Measurements from ENCODE around the gene THAP11.

Gene THAP11

DNA sequence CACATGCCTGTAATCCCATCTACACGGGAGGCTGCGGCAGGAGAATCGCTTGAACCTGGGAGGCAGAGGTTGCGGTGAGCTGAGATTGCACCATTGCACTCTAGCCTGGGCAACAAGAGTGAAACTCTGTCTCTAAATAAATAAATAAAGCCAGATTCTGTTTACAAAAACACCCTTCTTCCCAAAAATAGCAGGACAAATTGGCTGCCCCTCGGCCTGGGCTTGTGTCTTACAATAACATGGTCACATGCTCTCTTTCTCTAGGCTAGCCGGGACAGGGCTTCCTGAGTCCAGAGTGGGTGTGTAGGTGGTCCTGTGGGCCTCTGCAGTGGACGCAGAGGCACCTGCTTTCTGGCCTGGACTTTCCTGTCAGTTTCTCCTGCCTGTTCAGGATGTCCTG is 27.5 kb downstream of the THAP11 start:
- H3F3A ChIP-seq (ENCODE audit: low read depth) = no peaks in the 10 kb centered on the region
- no peaks in the 10 kb centered on the region for H3K9me2 ChIP-seq (replicated peaks; ENCODE audit: low read depth, low read length)
- no peaks in the 10 kb centered on the region for H3K9me3 ChIP-seq (ENCODE audit: insufficient read depth, low read depth, low read length)
- peaks cover 25% of the 10 kb centered on the region for H3K79me2 ChIP-seq (ENCODE audit: insufficient read depth, low read length)
- H4K20me1 ChIP-seq (ENCODE audit: insufficient read depth, low read length, poor library complexity, severe bottlenecking) = peaks cover 19% of the 10 kb centered on the region
- TF ChIP-seq, protein P1, sequence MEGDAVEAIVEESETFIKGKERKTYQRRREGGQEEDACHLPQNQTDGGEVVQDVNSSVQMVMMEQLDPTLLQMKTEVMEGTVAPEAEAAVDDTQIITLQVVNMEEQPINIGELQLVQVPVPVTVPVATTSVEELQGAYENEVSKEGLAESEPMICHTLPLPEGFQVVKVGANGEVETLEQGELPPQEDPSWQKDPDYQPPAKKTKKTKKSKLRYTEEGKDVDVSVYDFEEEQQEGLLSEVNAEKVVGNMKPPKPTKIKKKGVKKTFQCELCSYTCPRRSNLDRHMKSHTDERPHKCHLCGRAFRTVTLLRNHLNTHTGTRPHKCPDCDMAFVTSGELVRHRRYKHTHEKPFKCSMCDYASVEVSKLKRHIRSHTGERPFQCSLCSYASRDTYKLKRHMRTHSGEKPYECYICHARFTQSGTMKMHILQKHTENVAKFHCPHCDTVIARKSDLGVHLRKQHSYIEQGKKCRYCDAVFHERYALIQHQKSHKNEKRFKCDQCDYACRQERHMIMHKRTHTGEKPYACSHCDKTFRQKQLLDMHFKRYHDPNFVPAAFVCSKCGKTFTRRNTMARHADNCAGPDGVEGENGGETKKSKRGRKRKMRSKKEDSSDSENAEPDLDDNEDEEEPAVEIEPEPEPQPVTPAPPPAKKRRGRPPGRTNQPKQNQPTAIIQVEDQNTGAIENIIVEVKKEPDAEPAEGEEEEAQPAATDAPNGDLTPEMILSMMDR (conservative IDR thresholded peaks at IDR 0.05; ENCODE audit: low read length) = no peak
- no peak for TF ChIP-seq EZH2phosphoT487 (IDR thresholded peaks at IDR 0.05; ENCODE audit: borderline replicate concordance)
- H3K9ac ChIP-seq (ENCODE audit: low read depth, low read length, poor library complexity, severe bottlenecking) = no peak overlapping the region
- peaks cover 10% of the 10 kb centered on the region for H3K4me1 ChIP-seq (ENCODE audit: insufficient read depth, low read length, poor library complexity, severe bottlenecking)
- H3K4me3 ChIP-seq (ENCODE audit: low read length, poor library complexity, severe bottlenecking) = no peak overlapping the region
- H3K4me2 ChIP-seq (ENCODE audit: low read depth, low read length, poor library complexity, severe bottlenecking) = no peak overlapping the region
- H3K36me3 ChIP-seq (ENCODE audit: insufficient read depth, low read length) = peaks cover 65% of the 10 kb centered on the region; the same call in 1 of the 2 replicates
- H3K27me3 ChIP-seq (ENCODE audit: insufficient read depth, low read length, poor library complexity, severe bottlenecking) = no peaks in the 10 kb centered on the region
- H2AFZ ChIP-seq (ENCODE audit: low read length) = no peak overlapping the region

DNA sequence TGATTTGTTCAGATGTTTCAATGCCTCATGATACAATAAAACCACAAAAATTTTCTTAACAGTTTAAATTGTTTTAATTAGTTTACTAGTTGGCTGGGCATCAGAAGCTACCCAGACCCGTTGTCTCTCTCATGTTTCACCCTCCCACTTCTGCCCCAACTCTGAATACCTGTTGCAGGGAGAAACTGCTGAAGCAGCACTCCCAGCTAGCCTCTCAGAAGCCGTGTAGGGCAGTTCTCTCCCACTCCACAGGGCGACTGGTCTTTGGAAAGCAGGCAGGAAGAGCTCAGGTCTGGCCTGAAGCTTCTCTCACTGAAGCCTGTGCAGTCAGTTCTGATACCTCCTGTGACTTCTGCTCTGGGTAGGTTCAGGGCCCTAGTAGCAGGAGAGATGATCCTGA is 29.1 kb downstream of the THAP11 start:
- Histone ChIP-seq H4K20me1 (ENCODE audit: insufficient read depth, low read length, poor library complexity, severe bottlenecking) (peaks cover 29% of the 10 kb centered on the region), H3K9ac (ENCODE audit: low read depth, low read length, poor library complexity, severe bottlenecking) (no peak overlapping the region), H3K4me3 (ENCODE audit: low read length, poor library complexity, severe bottlenecking) (no peak overlapping the region), H3F3A (ENCODE audit: low read depth) (no peaks in the 10 kb centered on the region), H3K27me3 (ENCODE audit: insufficient read depth, low read length, poor library complexity, severe bottlenecking) (no peaks in the 10 kb centered on the region), H2AFZ (ENCODE audit: low read length) (no peak overlapping the region), H3K79me2 (ENCODE audit: insufficient read depth, low read length) (peaks cover 34% of the 10 kb centered on the region), H3K4me2 (ENCODE audit: low read depth, low read length, poor library complexity, severe bottlenecking) (no peak overlapping the region), H3K9me3 (ENCODE audit: insufficient read depth, low read depth, low read length) (no peaks in the 10 kb centered on the region), H3K36me3 (ENCODE audit: insufficient read depth, low read length) (peaks cover 54% of the 10 kb centered on the region; the same call in 1 of the 2 replicates), H3K9me2 (replicated peaks; ENCODE audit: low read depth, low read length) (no peaks in the 10 kb centered on the region), H3K4me1 (ENCODE audit: insufficient read depth, low read length, poor library complexity, severe bottlenecking) (peaks cover 23% of the 10 kb centered on the region)
- TF ChIP-seq, protein P1 (conservative IDR thresholded peaks at IDR 0.05; ENCODE audit: low read length) = no peak
- no peak for TF ChIP-seq EZH2phosphoT487 (IDR thresholded peaks at IDR 0.05; ENCODE audit: borderline replicate concordance)

DNA sequence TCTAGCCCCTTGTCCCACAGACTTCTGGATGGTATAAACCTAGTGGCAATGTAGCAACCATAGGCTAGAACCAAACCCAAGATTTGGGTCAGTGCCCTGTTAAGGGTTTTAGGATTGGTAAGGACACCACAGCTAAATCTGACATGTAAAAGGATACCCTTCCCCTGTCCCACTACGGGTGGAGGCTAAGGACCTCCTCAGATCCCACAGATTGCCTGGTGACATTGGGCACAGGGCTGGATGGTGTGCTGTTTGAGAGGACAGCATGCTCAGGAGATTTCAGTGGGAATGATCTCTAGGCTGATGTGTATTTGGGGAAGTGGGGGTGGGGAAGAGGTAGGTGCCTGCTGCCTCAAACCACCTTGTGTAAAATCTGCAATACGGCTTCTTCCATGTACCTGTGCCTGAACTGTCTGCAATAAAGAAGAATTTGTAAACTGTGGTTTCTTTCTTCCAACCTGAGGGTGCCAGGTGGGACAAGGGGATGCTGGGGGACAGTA is 30.1 kb downstream of the THAP11 start:
- peaks cover 54% of the 10 kb centered on the region; the same call in 1 of the 2 replicates for H3K36me3 ChIP-seq (ENCODE audit: insufficient read depth, low read length)
- H4K20me1 ChIP-seq (ENCODE audit: insufficient read depth, low read length, poor library complexity, severe bottlenecking) = peaks cover 35% of the 10 kb centered on the region
- no peak for TF ChIP-seq EZH2phosphoT487 (IDR thresholded peaks at IDR 0.05; ENCODE audit: borderline replicate concordance)
- TF ChIP-seq, protein P1 (conservative IDR thresholded peaks at IDR 0.05; ENCODE audit: low read length) = no peak
- H3K9me2 ChIP-seq (replicated peaks; ENCODE audit: low read depth, low read length) = no peaks in the 10 kb centered on the region
- H3K79me2 ChIP-seq (ENCODE audit: insufficient read depth, low read length) = peaks cover 43% of the 10 kb centered on the region
- no peaks in the 10 kb centered on the region for H3K27me3 ChIP-seq (ENCODE audit: insufficient read depth, low read length, poor library complexity, severe bottlenecking)
- H3K9ac ChIP-seq (ENCODE audit: low read depth, low read length, poor library complexity, severe bottlenecking) = peak overlapping the region; percentile 92
- H3F3A ChIP-seq (ENCODE audit: low read depth) = no peaks in the 10 kb centered on the region
- peak overlapping the region; percentile 11; the same call in 1 of the 2 replicates for H2AFZ ChIP-seq (ENCODE audit: low read length)
- H3K4me2 ChIP-seq (ENCODE audit: low read depth, low read length, poor library complexity, severe bottlenecking) = peak overlapping the region; percentile 91
- peak overlapping the region; percentile 98 for H3K4me3 ChIP-seq (ENCODE audit: low read length, poor library complexity, severe bottlenecking)
- H3K4me1 ChIP-seq (ENCODE audit: insufficient read depth, low read length, poor library complexity, severe bottlenecking) = peaks cover 23% of the 10 kb centered on the region
- H3K9me3 ChIP-seq (ENCODE audit: insufficient read depth, low read depth, low read length) = no peaks in the 10 kb centered on the region

Data from Loucy (cell line).